DOHH2 (cell line): Measurements from ENCODE around the gene PLCB4.

Experiments used
- CTCF ChIP-seq: fragments of 200-600 bp; sonication (generic); IDR thresholded peaks from one replicate; pipeline ENCODE4 v1.5.1; 2014; ENCODE audit warnings: antibody characterized with exemption, mild to moderate bottlenecking, low read depth, low read length; ENCODE audit not compliant: poor library complexity, severe bottlenecking
- EZH2phosphoT487 ChIP-seq: fragments of 200-600 bp; sonication (generic); IDR thresholded peaks from 2 replicates; pipeline ENCODE4 v1.6.1; 2017; ENCODE audit warnings: borderline replicate concordance, mild to moderate bottlenecking, antibody characterized with exemption, low read length, moderate library complexity, mixed read lengths

- TF ChIP-seq CTCF, result no peak
- TF ChIP-seq EZH2phosphoT487, result no peak
These were observed 92.4 kb downstream of the PLCB4 start for GRCh38 chr20:9161311-9161710.
